HepG2 (cell line): ENCODE measurements around the gene ZNF33A. TPM values are rescaled to one million over a fixed set of nuclear protein-coding genes. Genes with fewer than 3 reads are reported as not detected.

Source experiments
- ATAC-seq: fragments of 200-7000 bp; cut with Tn5 transposase; 3 replicates; pipeline ENCODE4 v1.9.1; 2020; ENCODE audit warnings: mild to moderate bottlenecking, moderate library complexity
- BruUV-seq: library from RNA; stranded (reverse); fragments of 400-500 nt; replicated peaks from 2 replicates; lab custom pipeline; 2021; lab: Mats Ljungman, UMichigan
- CTCF ChIA-PET: fragments of 300-600 bp; formaldehyde crosslinking; extraction: SDS; loops from one replicate; lab custom pipeline; 2021; ENCODE audit warnings: low total read pairs, inconsistent platforms, low intra/inter-chr PET ratio; lab: Yijun Ruan, JAX
- POLR2A ChIA-PET: fragments of 350-600 bp; sonication (Branson Sonifier 250); formaldehyde crosslinking; loops from one replicate; lab custom pipeline; 2020; ENCODE audit warnings: antibody characterized with exemption, inconsistent platforms; lab: Yijun Ruan, JAX
- DNase-seq: peaks from one replicate; pipeline ENCODE4 v3.0.0-alpha.2; 2015; ENCODE audit warnings: low spot score
- FAIRE-seq: peaks from 3 replicates; lab custom pipeline; 2011; peaks lifted over from hg19 to GRCh38; lab: Jason Lieb, UNC
- H2AFZ ChIP-seq: one replicate; pipeline ENCODE4 v1.6.1; 2011; ENCODE audit warnings: low read length, inconsistent platforms
- H3K27ac ChIP-seq: fragments of 300-600 bp; 3 replicates; pipeline ENCODE4 v1.8.0; 2011; ENCODE audit warnings: mixed run types, mild to moderate bottlenecking, mixed read lengths, low read length, inconsistent platforms; ENCODE audit not compliant: insufficient read depth; ENCODE audit errors: extremely low read length
- H3K27me3 ChIP-seq, 2 experiments: fragments of 200-600 bp in 1 of 2; 2 replicates in 1 of 2; 3 replicates in 1 of 2; pipeline versions ENCODE4 v1.6.0 to v1.8.0; 2011; ENCODE audit warnings: low read length in 2 of 2, mild to moderate bottlenecking in 2 of 2, moderate library complexity in 2 of 2, inconsistent platforms in 1 of 2; ENCODE audit not compliant: insufficient read depth in 2 of 2, control insufficient read depth in 1 of 2
- H3K36me3 ChIP-seq, 2 experiments: fragments of 200-600 bp in 1 of 2; replicated peaks in 1 of 2; 2 replicates in 1 of 2; 3 replicates in 1 of 2; pipeline versions ENCODE4 v1.5.1 to v1.8.0; 2011; ENCODE audit warnings: low read length in 2 of 2, inconsistent platforms in 1 of 2; ENCODE audit not compliant: insufficient read depth in 2 of 2, control insufficient read depth in 1 of 2
- H3K4me1 ChIP-seq: 2 replicates; pipeline ENCODE4 v1.5.1; 2012; ENCODE audit warnings: low read length, inconsistent platforms; ENCODE audit not compliant: insufficient read depth
- H3K4me2 ChIP-seq: 2 replicates; pipeline ENCODE4 v1.6.0; 2011; ENCODE audit warnings: low read depth, low read length, inconsistent platforms
- H3K4me3 ChIP-seq, 3 experiments: fragments of 200-600 bp in 1 of 3; sonication (generic), shearing (Covaris generic) in 1 of 3; replicated peaks in 1 of 3; 2 replicates each; pipeline ENCODE4 v1.5.1; 2011 to 2016; ENCODE audit warnings: low read length in 3 of 3, inconsistent platforms in 2 of 3, low read depth in 2 of 3, mild to moderate bottlenecking in 2 of 3, control low read depth in 1 of 3, mixed read lengths in 1 of 3; ENCODE audit not compliant: insufficient read depth in 1 of 3
- H3K79me2 ChIP-seq: one replicate; pipeline ENCODE4 v1.6.1; 2011; ENCODE audit warnings: low read length, inconsistent platforms; ENCODE audit not compliant: insufficient read depth
- H3K9ac ChIP-seq: 2 replicates; pipeline ENCODE4 v1.6.0; 2011; ENCODE audit warnings: mild to moderate bottlenecking, low read depth, low read length, inconsistent platforms; ENCODE audit not compliant: insufficient read depth
- H3K9me3 ChIP-seq: 2 replicates; pipeline ENCODE4 v1.5.1; 2012; ENCODE audit warnings: mild to moderate bottlenecking, low read length
- H4K20me1 ChIP-seq: 2 replicates; pipeline ENCODE4 v1.6.0; 2011; ENCODE audit warnings: inconsistent platforms, mild to moderate bottlenecking, low read length, moderate library complexity; ENCODE audit not compliant: insufficient read depth
- ATF7-NPFF ChIP-seq: sonication (generic); formaldehyde crosslinking; IDR thresholded peaks from 2 replicates; pipeline ENCODE4 v1.8.1; 2023; ENCODE audit warnings: mild to moderate bottlenecking, low read depth, missing genetic modification reagents, moderate library complexity
- CCDC6 ChIP-seq: sonication (generic); formaldehyde crosslinking; IDR thresholded peaks from 2 replicates; pipeline ENCODE4 v1.8.1; 2022; ENCODE audit warnings: mild to moderate bottlenecking, missing genetic modification reagents, moderate library complexity
- CREB3 ChIP-seq: sonication (generic); formaldehyde crosslinking; IDR thresholded peaks from 2 replicates; pipeline ENCODE4 v1.5.0; 2020; ENCODE audit warnings: missing genetic modification reagents
- KDM5A ChIP-seq: fragments of 200-600 bp; sonication (generic); IDR thresholded peaks from 2 replicates; pipeline ENCODE4 v1.7.0; 2018; ENCODE audit warnings: antibody characterized with exemption, mild to moderate bottlenecking, low read length, borderline replicate concordance
- LRRFIP1 ChIP-seq: sonication (generic); formaldehyde crosslinking; conservative IDR thresholded peaks from 2 replicates; pipeline ENCODE4 v1.4.0; 2020; ENCODE audit warnings: missing genetic modification reagents
- MAFK ChIP-seq, 2 experiments: IDR thresholded peaks in 1 of 2; conservative IDR thresholded peaks in 1 of 2; 2 replicates each; pipeline ENCODE4 v1.6.1; 2011; ENCODE audit warnings: improper control_type of control experiment in 2 of 2, low read length in 2 of 2
- MEIS2 ChIP-seq: sonication (generic); formaldehyde crosslinking; IDR thresholded peaks from 2 replicates; pipeline ENCODE4 v1.9.0; 2021; ENCODE audit warnings: mild to moderate bottlenecking, missing genetic modification reagents
- RBFOX2 ChIP-seq: fragments of 200-400 bp; formaldehyde crosslinking; IDR thresholded peaks from 2 replicates; pipeline ENCODE4 v1.6.1; 2017; ENCODE audit warnings: low read depth, mild to moderate bottlenecking, low read length
- TFAP4 ChIP-seq: sonication (generic); IDR thresholded peaks from 2 replicates; pipeline ENCODE4 v1.6.1; 2016; ENCODE audit warnings: low read depth, borderline replicate concordance
- TOE1 ChIP-seq: sonication (generic); formaldehyde crosslinking; IDR thresholded peaks from 2 replicates; pipeline ENCODE4 v1.4.0; 2020; ENCODE audit warnings: mild to moderate bottlenecking, missing genetic modification reagents
- ZFP37 ChIP-seq: sonication (generic); formaldehyde crosslinking; IDR thresholded peaks from 2 replicates; pipeline ENCODE4 v1.4.0; 2020; ENCODE audit warnings: missing genetic modification reagents, borderline replicate concordance
- ZNF230 ChIP-seq: sonication (generic); formaldehyde crosslinking; IDR thresholded peaks from 2 replicates; pipeline ENCODE4 v1.4.0; 2020; ENCODE audit warnings: mild to moderate bottlenecking, missing genetic modification reagents
- ZSCAN25 ChIP-seq: sonication (generic); formaldehyde crosslinking; IDR thresholded peaks from 2 replicates; pipeline ENCODE4 v1.8.0; 2022; ENCODE audit warnings: mild to moderate bottlenecking, missing genetic modification reagents
- in situ Hi-C: cut with HindIII; loops from 2 replicates; pipeline ENCODE4 v1.10.0; 2017; ENCODE audit warnings: low pct_unique_long_range_greater_than_20kb; ENCODE audit not compliant: extremely low pct_ligation_motif_present
- intact Hi-C: fragments of 100-400 bp; cut with micrococcal nuclease; formaldehyde crosslinking; loops from one replicate; pipeline ENCODE4 v1.10.0; 2022; ENCODE audit not compliant: unreplicated experiment
- polyA plus RNA-seq, 8 experiments: library from polyadenylated mRNA; depleted of rRNA in 3 of 8; stranded (reverse) in 7 of 8; unstranded in 1 of 8; fragments of >200 nt; fragmentation: Illumina TruSeq in 4 of 8; extraction: Trizol in 4 of 8; gene quantifications; 2 replicates each; pipeline versions ENCODE4 v1.2.1 to v1.2.3, GENCODE V29; 2011 to 2016; ENCODE audit warnings: low read depth in 4 of 8, missing spikeins in 1 of 8, mixed read lengths in 1 of 8; ENCODE audit not compliant: insufficient read depth in 1 of 8
- total RNA-seq, 5 experiments: library from RNA; depleted of rRNA; stranded (reverse); fragments of >200 nt; fragmentation: Illumina TruSeq; extraction: Trizol; gene quantifications; 2 replicates each; pipeline ENCODE4 v1.2.3, GENCODE V29; 2016; ENCODE audit warnings: low read depth in 1 of 5
- TF ChIP-seq, protein P1 (sequence below): sonication (generic); formaldehyde crosslinking; IDR thresholded peaks from 2 replicates; pipeline ENCODE4 v1.4.0; 2020; ENCODE audit warnings: missing genetic modification reagents; ENCODE audit errors: not compliant biosample characterization

ZNF33A gene
- total and polyA plus RNA-seq, 2 of the 13 experiments (the other 11 are each of a cell fraction or from before 2014, with no cell fraction given), result 13.1 to 22.5 TPM

DNA sequence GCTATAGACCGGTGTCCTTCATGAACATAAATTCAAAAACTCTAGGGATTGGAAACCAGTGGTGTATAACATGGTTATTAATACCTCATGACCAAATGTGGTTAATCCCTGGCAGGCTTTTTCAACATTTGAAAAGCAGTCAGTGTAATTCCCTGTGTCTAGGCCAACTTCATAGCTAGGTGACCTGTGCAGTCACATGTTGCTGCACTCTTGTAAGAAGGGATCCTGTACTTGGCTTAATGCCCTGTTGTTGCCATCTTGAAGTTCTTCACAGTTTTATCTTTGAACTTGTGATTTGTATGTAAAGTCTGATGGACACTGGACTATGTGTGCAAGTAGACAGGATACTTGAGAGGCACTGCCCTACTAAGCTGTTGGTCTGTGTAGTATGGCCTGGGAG is 39.7 kb downstream of the ZNF33A start (continued):
- no peak for TF ChIP-seq ZNF230
- TF ChIP-seq ZSCAN25, result no peak
- no peak for TF ChIP-seq TFAP4
- TF ChIP-seq TOE1 (CRISPR knock-in tag), result no peak
- no peak for TF ChIP-seq LRRFIP1 (CRISPR knock-in tag)
- no peak for TF ChIP-seq CCDC6
- no peak for TF ChIP-seq KDM5A
- TF ChIP-seq, protein P1, sequence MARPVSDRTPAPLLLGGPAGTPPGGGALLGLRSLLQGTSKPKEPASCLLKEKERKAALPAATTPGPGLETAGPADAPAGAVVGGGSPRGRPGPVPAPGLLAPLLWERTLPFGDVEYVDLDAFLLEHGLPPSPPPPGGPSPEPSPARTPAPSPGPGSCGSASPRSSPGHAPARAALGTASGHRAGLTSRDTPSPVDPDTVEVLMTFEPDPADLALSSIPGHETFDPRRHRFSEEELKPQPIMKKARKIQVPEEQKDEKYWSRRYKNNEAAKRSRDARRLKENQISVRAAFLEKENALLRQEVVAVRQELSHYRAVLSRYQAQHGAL (CRISPR knock-in tag), result no peak

GRCh38 chr10:38054361-38054797 is 43.9 kb downstream of the ZNF33A start:
- no peak for ATAC-seq
- POLR2A ChIA-PET, result no interaction called here
- TF ChIP-seq ATF7-NPFF (CRISPR knock-in tag), result no peak
- no peak for TF ChIP-seq ZFP37 (CRISPR knock-in tag)
- peak in 1 of 2 experiments; percentile 51; a peak in 3 of 4 replicates for TF ChIP-seq MAFK (conservative IDR thresholded peaks at IDR 0.05 in 1 of 2, IDR thresholded peaks at IDR 0.05 in 1 of 2; ENCODE audit: low read length in 2 of 2)
- TF ChIP-seq MEIS2 (CRISPR knock-in tag), result no peak
- no peak for TF ChIP-seq RBFOX2
- no peak for TF ChIP-seq CREB3
- FAIRE-seq, result no peak
- CTCF ChIA-PET, result no interaction called here
- intact Hi-C loops (no loop called here), in situ Hi-C loops (no loop called here)
- Histone ChIP-seq H3K4me2 (no peak overlapping the region), H3K79me2 (no peaks in the 10 kb centered on the region), H3K36me3 (peaks cover 0 to 22% of the 10 kb centered on the region in 2 experiments; a peak in 4 of 5 replicates), H3K9me3 (no peaks in the 10 kb centered on the region), H2AFZ (no peak overlapping the region), H3K27ac (no peak overlapping the region), H3K27me3 (no peaks in the 10 kb centered on the region), H3K4me1 (no peaks in the 10 kb centered on the region), H4K20me1 (no peaks in the 10 kb centered on the region), H3K9ac (no peak overlapping the region), H3K4me3 (no peak overlapping the region)
- BruUV-seq, result no TSS peak
- no peak for DNase-seq
